WTC11 (cell line): ENCODE results near the gene PTPRG.

Experiments used
- AFF4 ChIP-seq: sonication (generic); formaldehyde crosslinking; IDR thresholded peaks from 2 replicates; pipeline ENCODE4 v1.8.1; 2023; ENCODE audit warnings: mild to moderate bottlenecking, missing genetic modification reagents, borderline replicate concordance
- ETV6 ChIP-seq: sonication (generic); formaldehyde crosslinking; IDR thresholded peaks from 2 replicates; pipeline ENCODE4 v1.8.1; 2022; ENCODE audit warnings: mild to moderate bottlenecking, missing genetic modification reagents
- FOXP1 ChIP-seq: sonication (generic); formaldehyde crosslinking; IDR thresholded peaks from 2 replicates; pipeline ENCODE4 v1.8.0; 2022; ENCODE audit warnings: missing genetic modification reagents, mild to moderate bottlenecking, moderate library complexity, borderline replicate concordance
- HMGXB4 ChIP-seq: sonication (generic); formaldehyde crosslinking; IDR thresholded peaks from 2 replicates; pipeline ENCODE4 v1.8.1; 2023; ENCODE audit warnings: mild to moderate bottlenecking, moderate library complexity, missing genetic modification reagents
- JUN ChIP-seq: sonication (generic); formaldehyde crosslinking; IDR thresholded peaks from 2 replicates; pipeline ENCODE4 v1.8.0; 2023; ENCODE audit warnings: mild to moderate bottlenecking, missing genetic modification reagents
- NFATC4 ChIP-seq: fragments of 250-450 bp; sonication (Bioruptor Pico); IDR thresholded peaks from 2 replicates; pipeline ENCODE4 v1.9.0; 2021; ENCODE audit warnings: mild to moderate bottlenecking
- TEAD1 ChIP-seq: sonication (generic); formaldehyde crosslinking; IDR thresholded peaks from 2 replicates; pipeline ENCODE4 v1.8.0; 2022; ENCODE audit warnings: mild to moderate bottlenecking, missing genetic modification reagents
- TP53 ChIP-seq: sonication (generic); formaldehyde crosslinking; IDR thresholded peaks from 2 replicates; pipeline ENCODE4 v1.8.1; 2023; ENCODE audit warnings: mild to moderate bottlenecking, missing genetic modification reagents
- USF1 ChIP-seq: sonication (generic); formaldehyde crosslinking; IDR thresholded peaks from 2 replicates; pipeline ENCODE4 v1.8.0; 2022; ENCODE audit warnings: mild to moderate bottlenecking, missing genetic modification reagents
- ZNF512 ChIP-seq: sonication (generic); formaldehyde crosslinking; IDR thresholded peaks from 2 replicates; pipeline ENCODE4 v1.8.1; 2022; ENCODE audit warnings: missing genetic modification reagents, borderline replicate concordance
- TF ChIP-seq, protein P1 (sequence below): fragments of 200-600 bp; IDR thresholded peaks from 2 replicates; pipeline ENCODE4 v1.8.0; 2022; ENCODE audit warnings: antibody characterized with exemption
- TF ChIP-seq, protein P2 (sequence below): sonication (generic); formaldehyde crosslinking; IDR thresholded peaks from 2 replicates; pipeline ENCODE4 v1.8.0; 2023; ENCODE audit warnings: missing genetic modification reagents, mild to moderate bottlenecking, borderline replicate concordance
- TF ChIP-seq, protein P3 (sequence below): sonication (generic); formaldehyde crosslinking; IDR thresholded peaks from 2 replicates; pipeline ENCODE4 v1.8.1; 2023; ENCODE audit warnings: mild to moderate bottlenecking, missing genetic modification reagents, moderate library complexity

- no peak for TF ChIP-seq ETV6 (CRISPR knock-in tag)
- TF ChIP-seq TEAD1 (CRISPR knock-in tag): no peak
- TF ChIP-seq, protein P1, sequence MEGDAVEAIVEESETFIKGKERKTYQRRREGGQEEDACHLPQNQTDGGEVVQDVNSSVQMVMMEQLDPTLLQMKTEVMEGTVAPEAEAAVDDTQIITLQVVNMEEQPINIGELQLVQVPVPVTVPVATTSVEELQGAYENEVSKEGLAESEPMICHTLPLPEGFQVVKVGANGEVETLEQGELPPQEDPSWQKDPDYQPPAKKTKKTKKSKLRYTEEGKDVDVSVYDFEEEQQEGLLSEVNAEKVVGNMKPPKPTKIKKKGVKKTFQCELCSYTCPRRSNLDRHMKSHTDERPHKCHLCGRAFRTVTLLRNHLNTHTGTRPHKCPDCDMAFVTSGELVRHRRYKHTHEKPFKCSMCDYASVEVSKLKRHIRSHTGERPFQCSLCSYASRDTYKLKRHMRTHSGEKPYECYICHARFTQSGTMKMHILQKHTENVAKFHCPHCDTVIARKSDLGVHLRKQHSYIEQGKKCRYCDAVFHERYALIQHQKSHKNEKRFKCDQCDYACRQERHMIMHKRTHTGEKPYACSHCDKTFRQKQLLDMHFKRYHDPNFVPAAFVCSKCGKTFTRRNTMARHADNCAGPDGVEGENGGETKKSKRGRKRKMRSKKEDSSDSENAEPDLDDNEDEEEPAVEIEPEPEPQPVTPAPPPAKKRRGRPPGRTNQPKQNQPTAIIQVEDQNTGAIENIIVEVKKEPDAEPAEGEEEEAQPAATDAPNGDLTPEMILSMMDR: no peak
- no peak for TF ChIP-seq AFF4 (CRISPR knock-in tag)
- TF ChIP-seq FOXP1 (CRISPR knock-in tag): no peak
- TF ChIP-seq, protein P2, sequence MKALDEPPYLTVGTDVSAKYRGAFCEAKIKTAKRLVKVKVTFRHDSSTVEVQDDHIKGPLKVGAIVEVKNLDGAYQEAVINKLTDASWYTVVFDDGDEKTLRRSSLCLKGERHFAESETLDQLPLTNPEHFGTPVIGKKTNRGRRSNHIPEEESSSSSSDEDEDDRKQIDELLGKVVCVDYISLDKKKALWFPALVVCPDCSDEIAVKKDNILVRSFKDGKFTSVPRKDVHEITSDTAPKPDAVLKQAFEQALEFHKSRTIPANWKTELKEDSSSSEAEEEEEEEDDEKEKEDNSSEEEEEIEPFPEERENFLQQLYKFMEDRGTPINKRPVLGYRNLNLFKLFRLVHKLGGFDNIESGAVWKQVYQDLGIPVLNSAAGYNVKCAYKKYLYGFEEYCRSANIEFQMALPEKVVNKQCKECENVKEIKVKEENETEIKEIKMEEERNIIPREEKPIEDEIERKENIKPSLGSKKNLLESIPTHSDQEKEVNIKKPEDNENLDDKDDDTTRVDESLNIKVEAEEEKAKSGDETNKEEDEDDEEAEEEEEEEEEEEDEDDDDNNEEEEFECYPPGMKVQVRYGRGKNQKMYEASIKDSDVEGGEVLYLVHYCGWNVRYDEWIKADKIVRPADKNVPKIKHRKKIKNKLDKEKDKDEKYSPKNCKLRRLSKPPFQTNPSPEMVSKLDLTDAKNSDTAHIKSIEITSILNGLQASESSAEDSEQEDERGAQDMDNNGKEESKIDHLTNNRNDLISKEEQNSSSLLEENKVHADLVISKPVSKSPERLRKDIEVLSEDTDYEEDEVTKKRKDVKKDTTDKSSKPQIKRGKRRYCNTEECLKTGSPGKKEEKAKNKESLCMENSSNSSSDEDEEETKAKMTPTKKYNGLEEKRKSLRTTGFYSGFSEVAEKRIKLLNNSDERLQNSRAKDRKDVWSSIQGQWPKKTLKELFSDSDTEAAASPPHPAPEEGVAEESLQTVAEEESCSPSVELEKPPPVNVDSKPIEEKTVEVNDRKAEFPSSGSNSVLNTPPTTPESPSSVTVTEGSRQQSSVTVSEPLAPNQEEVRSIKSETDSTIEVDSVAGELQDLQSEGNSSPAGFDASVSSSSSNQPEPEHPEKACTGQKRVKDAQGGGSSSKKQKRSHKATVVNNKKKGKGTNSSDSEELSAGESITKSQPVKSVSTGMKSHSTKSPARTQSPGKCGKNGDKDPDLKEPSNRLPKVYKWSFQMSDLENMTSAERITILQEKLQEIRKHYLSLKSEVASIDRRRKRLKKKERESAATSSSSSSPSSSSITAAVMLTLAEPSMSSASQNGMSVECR (CRISPR knock-in tag): no peak
- no peak for TF ChIP-seq USF1
- no peak for TF ChIP-seq HMGXB4
- TF ChIP-seq JUN: no peak
- no peak for TF ChIP-seq TP53 (CRISPR knock-in tag)
- TF ChIP-seq, protein P3, sequence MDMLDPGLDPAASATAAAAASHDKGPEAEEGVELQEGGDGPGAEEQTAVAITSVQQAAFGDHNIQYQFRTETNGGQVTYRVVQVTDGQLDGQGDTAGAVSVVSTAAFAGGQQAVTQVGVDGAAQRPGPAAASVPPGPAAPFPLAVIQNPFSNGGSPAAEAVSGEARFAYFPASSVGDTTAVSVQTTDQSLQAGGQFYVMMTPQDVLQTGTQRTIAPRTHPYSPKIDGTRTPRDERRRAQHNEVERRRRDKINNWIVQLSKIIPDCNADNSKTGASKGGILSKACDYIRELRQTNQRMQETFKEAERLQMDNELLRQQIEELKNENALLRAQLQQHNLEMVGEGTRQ (CRISPR knock-in tag): no peak
- no peak for TF ChIP-seq NFATC4 (CRISPR knock-in tag)
- no peak for TF ChIP-seq ZNF512 (CRISPR knock-in tag)
Observed at GRCh38 chr3:61822588-61822987, 261.2 kb downstream of the PTPRG start.
